ENCODE measurements around the gene ATF7. TPM values are rescaled to one million over a fixed set of nuclear protein-coding genes. Genes with fewer than 3 reads are reported as not detected.

Gene ATF7
- total RNA-seq, 1 experiment from 2014 or later, result 24.7 TPM

DNA sequence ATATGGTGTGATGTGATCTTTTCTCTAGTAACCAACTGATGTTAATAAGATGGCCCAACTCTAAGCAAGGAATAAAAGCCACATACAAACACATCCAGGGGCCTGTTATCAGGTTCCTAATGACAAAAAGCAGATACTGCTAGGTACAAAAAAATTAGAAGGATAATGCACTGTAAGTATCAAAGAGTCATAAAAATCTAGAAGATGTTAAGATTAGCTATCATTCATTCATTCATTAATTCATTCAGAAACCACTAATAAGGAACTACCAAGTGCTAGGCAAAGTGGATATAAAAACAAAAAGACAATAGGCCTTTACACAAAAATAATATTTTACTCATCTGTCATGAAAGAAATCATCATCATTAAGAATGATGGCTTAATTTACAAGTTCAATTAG is 21.6 kb downstream of the ATF7 start:
- Histone ChIP-seq H3F3A (ENCODE audit: insufficient read depth, low read depth) (peaks cover 9% of the 10 kb centered on the region; the same call in 1 of the 2 replicates), H3K4me2 (no peak overlapping the region), H2AFZ (no peak overlapping the region), H4K20me1 (ENCODE audit: insufficient read depth) (peaks cover 3% of the 10 kb centered on the region; the same call in 1 of the 2 replicates), H3K36me3 (ENCODE audit: low read depth) (peaks cover 4% of the 10 kb centered on the region; the same call in 1 of the 2 replicates), H3K27ac (no peak overlapping the region), H3K4me3 (no peak overlapping the region), H3K9me3 (ENCODE audit: insufficient read depth, low read depth) (no peaks in the 10 kb centered on the region), H3K27me3 (ENCODE audit: insufficient read depth, low read depth) (no peaks in the 10 kb centered on the region), H3K4me1 (replicated peaks; ENCODE audit: insufficient read depth) (no peaks in the 10 kb centered on the region), H3K9me2 (ENCODE audit: insufficient read depth) (no peaks in the 10 kb centered on the region), H3K79me2 (ENCODE audit: low read depth) (peaks cover 3% of the 10 kb centered on the region)
- TF ChIP-seq EZH2 (IDR thresholded peaks at IDR 0.05; ENCODE audit: low read depth) (no peak), CTCF (conservative IDR thresholded peaks at IDR 0.05) (no peak)
- ChIA-PET POLR2A (ENCODE audit: unreplicated experiment) (no interaction called here), CTCF (no interaction called here)
- DNase-seq, result no peak
- intact Hi-C loops (cut with micrococcal nuclease; ENCODE audit: unreplicated experiment), result no loop called here
- no TSS peak for BruUV-seq (replicated peaks)

GRCh38 chr12:53603804-53604203 is 22.4 kb downstream of the ATF7 start:
- intact Hi-C loops (cut with micrococcal nuclease; ENCODE audit: unreplicated experiment), result no loop called here
- no peak overlapping the region for H3K4me3 ChIP-seq
- no peak overlapping the region for H3K4me2 ChIP-seq
- H3K9me2 ChIP-seq (ENCODE audit: insufficient read depth), result no peaks in the 10 kb centered on the region
- H3K27me3 ChIP-seq (ENCODE audit: insufficient read depth, low read depth), result no peaks in the 10 kb centered on the region
- ChIA-PET CTCF (interaction anchor here (0.6 kb wide), 1 partner anchor 95 kb away, joined by 3 read pairs; no protein-coding TSS in a partner anchor), POLR2A (ENCODE audit: unreplicated experiment) (interaction anchor here (0.7 kb wide), 1 partner anchor 261 kb away, joined by 10 read pairs; no protein-coding TSS in a partner anchor)
- peaks cover 3% of the 10 kb centered on the region; the same call in 1 of the 2 replicates for H4K20me1 ChIP-seq (ENCODE audit: insufficient read depth)
- TF ChIP-seq EZH2 (IDR thresholded peaks at IDR 0.05; ENCODE audit: low read depth) (no peak), CTCF (conservative IDR thresholded peaks at IDR 0.05) (no peak)
- no peak overlapping the region for H2AFZ ChIP-seq
- no peak for DNase-seq
- H3K9me3 ChIP-seq (ENCODE audit: insufficient read depth, low read depth), result no peaks in the 10 kb centered on the region
- no peaks in the 10 kb centered on the region for H3K4me1 ChIP-seq (replicated peaks; ENCODE audit: insufficient read depth)
- no TSS peak for BruUV-seq (replicated peaks)
- H3K36me3 ChIP-seq (ENCODE audit: low read depth), result peaks cover 6% of the 10 kb centered on the region; the same call in 1 of the 2 replicates
- no peak overlapping the region for H3K27ac ChIP-seq
- peaks cover 3% of the 10 kb centered on the region for H3K79me2 ChIP-seq (ENCODE audit: low read depth)
- H3F3A ChIP-seq (ENCODE audit: insufficient read depth, low read depth), result peaks cover 9% of the 10 kb centered on the region; the same call in 1 of the 2 replicates

- ChIA-PET POLR2A (ENCODE audit: unreplicated experiment) (interaction anchor here (0.7 kb wide), 1 partner anchor 260 kb away, joined by 10 read pairs; no protein-coding TSS in a partner anchor), CTCF (no interaction called here)
- intact Hi-C loops (cut with micrococcal nuclease; ENCODE audit: unreplicated experiment), result no loop called here
- Histone ChIP-seq H3K79me2 (ENCODE audit: low read depth) (peaks cover 3% of the 10 kb centered on the region), H3K9me3 (ENCODE audit: insufficient read depth, low read depth) (no peaks in the 10 kb centered on the region), H3K4me1 (replicated peaks; ENCODE audit: insufficient read depth) (no peaks in the 10 kb centered on the region), H3K27ac (peak overlapping the region; percentile 12; the same call in 1 of the 2 replicates), H3F3A (ENCODE audit: insufficient read depth, low read depth) (0 out of 2 replicates have a peak, but pooled peaks cover 6% of the 10 kb centered on the region), H3K4me3 (no peak overlapping the region), H2AFZ (no peak overlapping the region), H3K27me3 (ENCODE audit: insufficient read depth, low read depth) (no peaks in the 10 kb centered on the region), H3K9me2 (ENCODE audit: insufficient read depth) (no peaks in the 10 kb centered on the region), H3K4me2 (no peak overlapping the region), H3K36me3 (ENCODE audit: low read depth) (peaks cover 6% of the 10 kb centered on the region; the same call in 1 of the 2 replicates), H4K20me1 (ENCODE audit: insufficient read depth) (peaks cover 3% of the 10 kb centered on the region; the same call in 1 of the 2 replicates)
- TF ChIP-seq EZH2 (IDR thresholded peaks at IDR 0.05; ENCODE audit: low read depth) (no peak), CTCF (conservative IDR thresholded peaks at IDR 0.05) (no peak)
- BruUV-seq (replicated peaks), result no TSS peak
- DNase-seq, result no peak
Observed at GRCh38 chr12:53603196-53603595, 23.0 kb downstream of the ATF7 start.

Measured in PC-9 (cell line).